HepG2 (cell line): ENCODE results near the gene CUEDC2. TPM values are rescaled to one million over a fixed set of nuclear protein-coding genes. Genes with fewer than 3 reads are reported as not detected.
A peak's percentile ranks its signal among the peaks of the same experiment; 100 is the strongest.

Source experiments
- ATF3 ChIP-seq: sonication (generic); formaldehyde crosslinking; IDR thresholded peaks from 2 replicates; pipeline ENCODE4 v1.4.0; 2020; ENCODE audit warnings: missing genetic modification reagents
- CENPT ChIP-seq: sonication (generic); formaldehyde crosslinking; IDR thresholded peaks from 2 replicates; pipeline ENCODE4 v1.8.0; 2022; ENCODE audit warnings: low read depth, mild to moderate bottlenecking, moderate library complexity, missing genetic modification reagents
- IRF9 ChIP-seq: sonication (generic); formaldehyde crosslinking; IDR thresholded peaks from 2 replicates; pipeline ENCODE4 v1.8.0; 2022; ENCODE audit warnings: missing genetic modification reagents, mild to moderate bottlenecking, borderline replicate concordance
- MIER2 ChIP-seq: IDR thresholded peaks from 2 replicates; pipeline ENCODE4 v1.6.1; 2016; ENCODE audit warnings: missing biosample characterization, missing genetic modification reagents
- RFXAP ChIP-seq: sonication (generic); formaldehyde crosslinking; IDR thresholded peaks from 2 replicates; pipeline ENCODE4 v1.4.0; 2020; ENCODE audit warnings: missing genetic modification reagents, borderline replicate concordance
- TARDBP ChIP-seq: sonication (generic); formaldehyde crosslinking; IDR thresholded peaks from 2 replicates; pipeline ENCODE4 v1.8.0; 2022; ENCODE audit warnings: mild to moderate bottlenecking, missing genetic modification reagents
- YEATS4 ChIP-seq: sonication (generic); formaldehyde crosslinking; IDR thresholded peaks from 2 replicates; pipeline ENCODE4 v1.4.0; 2020; ENCODE audit warnings: missing genetic modification reagents, borderline replicate concordance
- ZFP36L2 ChIP-seq: sonication (generic); formaldehyde crosslinking; IDR thresholded peaks from 2 replicates; pipeline ENCODE4 v1.4.0; 2020; ENCODE audit warnings: missing genetic modification reagents
- ZIK1 ChIP-seq: sonication (generic); formaldehyde crosslinking; IDR thresholded peaks from 2 replicates; pipeline ENCODE4 v1.5.0; 2020; ENCODE audit warnings: mild to moderate bottlenecking, low read depth, missing genetic modification reagents, borderline replicate concordance
- ZMYM3 ChIP-seq: sonication (generic); formaldehyde crosslinking; IDR thresholded peaks from 2 replicates; pipeline ENCODE4 v1.5.1; 2020; ENCODE audit warnings: mild to moderate bottlenecking, missing genetic modification reagents
- ZNF414 ChIP-seq: sonication (generic); formaldehyde crosslinking; IDR thresholded peaks from 2 replicates; pipeline ENCODE4 v1.5.0; 2020; ENCODE audit warnings: missing genetic modification reagents
- ZNF607 ChIP-seq: sonication (generic); formaldehyde crosslinking; IDR thresholded peaks from 2 replicates; pipeline ENCODE4 v1.5.1; 2020; ENCODE audit warnings: missing genetic modification reagents, mild to moderate bottlenecking, borderline replicate concordance
- ZNF629 ChIP-seq: sonication (generic); formaldehyde crosslinking; conservative IDR thresholded peaks from 2 replicates; pipeline ENCODE4 v1.5.0; 2020; ENCODE audit warnings: missing genetic modification reagents
- ZNF749 ChIP-seq: sonication (generic); formaldehyde crosslinking; IDR thresholded peaks from 2 replicates; pipeline ENCODE4 v1.8.0; 2022; ENCODE audit warnings: mild to moderate bottlenecking, missing genetic modification reagents, moderate library complexity, borderline replicate concordance
- polyA plus RNA-seq, 8 experiments: library from polyadenylated mRNA; depleted of rRNA in 3 of 8; stranded (reverse) in 7 of 8; unstranded in 1 of 8; fragments of >200 nt; fragmentation: Illumina TruSeq in 4 of 8; extraction: Trizol in 4 of 8; gene quantifications; 2 replicates each; pipeline versions ENCODE4 v1.2.1 to v1.2.3, GENCODE V29; 2011 to 2016; ENCODE audit warnings: low read depth in 4 of 8, missing spikeins in 1 of 8, mixed read lengths in 1 of 8; ENCODE audit not compliant: insufficient read depth in 1 of 8
- total RNA-seq, 5 experiments: library from RNA; depleted of rRNA; stranded (reverse); fragments of >200 nt; fragmentation: Illumina TruSeq; extraction: Trizol; gene quantifications; 2 replicates each; pipeline ENCODE4 v1.2.3, GENCODE V29; 2016; ENCODE audit warnings: low read depth in 1 of 5
- TF ChIP-seq, protein P1 (sequence below): sonication (generic); formaldehyde crosslinking; IDR thresholded peaks from 2 replicates; pipeline ENCODE4 v1.8.1; 2023; ENCODE audit warnings: mild to moderate bottlenecking, missing genetic modification reagents
- TF ChIP-seq, protein P2 (sequence below): IDR thresholded peaks from 2 replicates; pipeline ENCODE4 v1.6.1; 2012; ENCODE audit warnings: low read length, improper control_type of control experiment
- TF ChIP-seq, protein P3 (sequence below): sonication (generic); formaldehyde crosslinking; IDR thresholded peaks from 2 replicates; pipeline ENCODE4 v1.8.1; 2022; ENCODE audit warnings: low read depth, mild to moderate bottlenecking, missing genetic modification reagents

The CUEDC2 gene
- total and polyA plus RNA-seq, 2 of the 13 experiments (the other 11 are each of a cell fraction or from before 2014, with no cell fraction given) = 13.1 to 18.4 TPM

DNA sequence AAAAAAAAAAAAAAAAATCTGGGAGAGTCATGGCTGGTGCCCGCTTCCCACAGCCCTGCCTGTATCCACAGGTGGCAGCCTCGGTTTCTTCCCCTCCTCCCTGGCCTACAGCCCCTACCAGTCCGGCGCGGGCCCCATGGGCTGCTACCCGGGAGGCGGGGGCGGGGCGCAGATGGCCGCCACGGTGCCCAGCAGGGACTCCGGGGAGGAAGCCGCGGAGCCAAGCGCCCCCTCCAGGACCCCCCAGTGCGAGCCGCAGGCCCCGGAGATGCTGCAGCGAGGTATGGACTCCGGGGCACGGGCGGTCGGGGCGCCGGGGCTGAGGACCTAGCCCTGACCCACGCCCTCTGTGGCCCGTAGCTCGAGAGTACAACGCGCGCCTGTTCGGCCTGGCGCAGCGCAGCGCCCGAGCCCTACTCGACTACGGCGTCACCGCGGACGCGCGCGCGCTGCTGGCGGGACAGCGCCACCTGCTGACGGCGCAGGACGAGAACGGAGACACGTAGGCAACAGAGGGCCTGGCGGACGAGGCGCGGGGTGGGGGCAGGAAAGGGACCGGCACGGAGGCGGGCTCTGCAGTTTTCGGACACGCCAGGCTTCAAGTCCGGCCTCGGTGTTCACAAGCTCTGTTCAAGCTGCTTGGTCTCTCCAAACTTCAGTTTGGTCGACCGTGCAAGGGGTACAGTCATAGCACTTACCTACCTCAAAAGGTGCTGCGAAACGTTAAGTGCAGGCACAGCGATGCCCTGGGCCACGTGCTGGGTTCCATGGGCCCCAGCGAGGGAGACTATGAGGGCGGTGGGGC, 33.0 kb downstream of the CUEDC2 start (continued):
- no peak for TF ChIP-seq RFXAP (CRISPR knock-in tag)
- TF ChIP-seq ZNF629 = 0 out of 2 replicates have a peak, but pooled peaks have one; percentile 22
- TF ChIP-seq CENPT (CRISPR knock-in tag) = peak; percentile 33; the same call in 1 of the 2 replicates
- peak; percentile 96 for TF ChIP-seq IRF9 (CRISPR knock-in tag)
- TF ChIP-seq, protein P1, sequence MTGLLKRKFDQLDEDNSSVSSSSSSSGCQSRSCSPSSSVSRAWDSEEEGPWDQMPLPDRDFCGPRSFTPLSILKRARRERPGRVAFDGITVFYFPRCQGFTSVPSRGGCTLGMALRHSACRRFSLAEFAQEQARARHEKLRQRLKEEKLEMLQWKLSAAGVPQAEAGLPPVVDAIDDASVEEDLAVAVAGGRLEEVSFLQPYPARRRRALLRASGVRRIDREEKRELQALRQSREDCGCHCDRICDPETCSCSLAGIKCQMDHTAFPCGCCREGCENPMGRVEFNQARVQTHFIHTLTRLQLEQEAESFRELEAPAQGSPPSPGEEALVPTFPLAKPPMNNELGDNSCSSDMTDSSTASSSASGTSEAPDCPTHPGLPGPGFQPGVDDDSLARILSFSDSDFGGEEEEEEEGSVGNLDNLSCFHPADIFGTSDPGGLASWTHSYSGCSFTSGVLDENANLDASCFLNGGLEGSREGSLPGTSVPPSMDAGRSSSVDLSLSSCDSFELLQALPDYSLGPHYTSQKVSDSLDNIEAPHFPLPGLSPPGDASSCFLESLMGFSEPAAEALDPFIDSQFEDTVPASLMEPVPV = no peak
- peak; percentile 87; the same call in 1 of the 2 replicates for TF ChIP-seq YEATS4 (CRISPR knock-in tag)
- peak; percentile 87; the same call in 1 of the 2 replicates for TF ChIP-seq MIER2 (CRISPR knock-in tag)
- TF ChIP-seq, protein P2, sequence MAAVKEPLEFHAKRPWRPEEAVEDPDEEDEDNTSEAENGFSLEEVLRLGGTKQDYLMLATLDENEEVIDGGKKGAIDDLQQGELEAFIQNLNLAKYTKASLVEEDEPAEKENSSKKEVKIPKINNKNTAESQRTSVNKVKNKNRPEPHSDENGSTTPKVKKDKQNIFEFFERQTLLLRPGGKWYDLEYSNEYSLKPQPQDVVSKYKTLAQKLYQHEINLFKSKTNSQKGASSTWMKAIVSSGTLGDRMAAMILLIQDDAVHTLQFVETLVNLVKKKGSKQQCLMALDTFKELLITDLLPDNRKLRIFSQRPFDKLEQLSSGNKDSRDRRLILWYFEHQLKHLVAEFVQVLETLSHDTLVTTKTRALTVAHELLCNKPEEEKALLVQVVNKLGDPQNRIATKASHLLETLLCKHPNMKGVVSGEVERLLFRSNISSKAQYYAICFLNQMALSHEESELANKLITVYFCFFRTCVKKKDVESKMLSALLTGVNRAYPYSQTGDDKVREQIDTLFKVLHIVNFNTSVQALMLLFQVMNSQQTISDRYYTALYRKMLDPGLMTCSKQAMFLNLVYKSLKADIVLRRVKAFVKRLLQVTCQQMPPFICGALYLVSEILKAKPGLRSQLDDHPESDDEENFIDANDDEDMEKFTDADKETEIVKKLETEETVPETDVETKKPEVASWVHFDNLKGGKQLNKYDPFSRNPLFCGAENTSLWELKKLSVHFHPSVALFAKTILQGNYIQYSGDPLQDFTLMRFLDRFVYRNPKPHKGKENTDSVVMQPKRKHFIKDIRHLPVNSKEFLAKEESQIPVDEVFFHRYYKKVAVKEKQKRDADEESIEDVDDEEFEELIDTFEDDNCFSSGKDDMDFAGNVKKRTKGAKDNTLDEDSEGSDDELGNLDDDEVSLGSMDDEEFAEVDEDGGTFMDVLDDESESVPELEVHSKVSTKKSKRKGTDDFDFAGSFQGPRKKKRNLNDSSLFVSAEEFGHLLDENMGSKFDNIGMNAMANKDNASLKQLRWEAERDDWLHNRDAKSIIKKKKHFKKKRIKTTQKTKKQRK = no peak
- TF ChIP-seq, protein P3, sequence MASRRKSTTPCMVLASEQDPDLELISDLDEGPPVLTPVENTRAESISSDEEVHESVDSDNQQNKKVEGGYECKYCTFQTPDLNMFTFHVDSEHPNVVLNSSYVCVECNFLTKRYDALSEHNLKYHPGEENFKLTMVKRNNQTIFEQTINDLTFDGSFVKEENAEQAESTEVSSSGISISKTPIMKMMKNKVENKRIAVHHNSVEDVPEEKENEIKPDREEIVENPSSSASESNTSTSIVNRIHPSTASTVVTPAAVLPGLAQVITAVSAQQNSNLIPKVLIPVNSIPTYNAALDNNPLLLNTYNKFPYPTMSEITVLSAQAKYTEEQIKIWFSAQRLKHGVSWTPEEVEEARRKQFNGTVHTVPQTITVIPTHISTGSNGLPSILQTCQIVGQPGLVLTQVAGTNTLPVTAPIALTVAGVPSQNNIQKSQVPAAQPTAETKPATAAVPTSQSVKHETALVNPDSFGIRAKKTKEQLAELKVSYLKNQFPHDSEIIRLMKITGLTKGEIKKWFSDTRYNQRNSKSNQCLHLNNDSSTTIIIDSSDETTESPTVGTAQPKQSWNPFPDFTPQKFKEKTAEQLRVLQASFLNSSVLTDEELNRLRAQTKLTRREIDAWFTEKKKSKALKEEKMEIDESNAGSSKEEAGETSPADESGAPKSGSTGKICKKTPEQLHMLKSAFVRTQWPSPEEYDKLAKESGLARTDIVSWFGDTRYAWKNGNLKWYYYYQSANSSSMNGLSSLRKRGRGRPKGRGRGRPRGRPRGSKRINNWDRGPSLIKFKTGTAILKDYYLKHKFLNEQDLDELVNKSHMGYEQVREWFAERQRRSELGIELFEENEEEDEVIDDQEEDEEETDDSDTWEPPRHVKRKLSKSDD (CRISPR knock-in tag) = peak; percentile 94
- TF ChIP-seq TARDBP (CRISPR knock-in tag) = peak; percentile 89
- peak; percentile 84; the same call in 1 of the 2 replicates for TF ChIP-seq ZNF749 (CRISPR knock-in tag)
- TF ChIP-seq ZNF414 = peak; percentile 84; the same call in 1 of the 2 replicates
- peak; percentile 65; the same call in 1 of the 2 replicates for TF ChIP-seq ZFP36L2 (CRISPR knock-in tag)
- TF ChIP-seq ZMYM3 (CRISPR knock-in tag) = peak; percentile 51; the same call in 1 of the 2 replicates
- peak; percentile 40; the same call in 1 of the 2 replicates for TF ChIP-seq ZNF607 (CRISPR knock-in tag)
- TF ChIP-seq ATF3 (CRISPR knock-in tag) = peak; percentile 56; the same call in 1 of the 2 replicates
- TF ChIP-seq ZIK1 (CRISPR knock-in tag) = peak; percentile 82
